ENCODE measurements around the gene GMIP.
"Not testable (repeated sequence)": the region's sequence is repeated elsewhere in the genome, so short reads cannot be mapped to it uniquely, and the experiment has no call there.

GMIP gene

DNA sequence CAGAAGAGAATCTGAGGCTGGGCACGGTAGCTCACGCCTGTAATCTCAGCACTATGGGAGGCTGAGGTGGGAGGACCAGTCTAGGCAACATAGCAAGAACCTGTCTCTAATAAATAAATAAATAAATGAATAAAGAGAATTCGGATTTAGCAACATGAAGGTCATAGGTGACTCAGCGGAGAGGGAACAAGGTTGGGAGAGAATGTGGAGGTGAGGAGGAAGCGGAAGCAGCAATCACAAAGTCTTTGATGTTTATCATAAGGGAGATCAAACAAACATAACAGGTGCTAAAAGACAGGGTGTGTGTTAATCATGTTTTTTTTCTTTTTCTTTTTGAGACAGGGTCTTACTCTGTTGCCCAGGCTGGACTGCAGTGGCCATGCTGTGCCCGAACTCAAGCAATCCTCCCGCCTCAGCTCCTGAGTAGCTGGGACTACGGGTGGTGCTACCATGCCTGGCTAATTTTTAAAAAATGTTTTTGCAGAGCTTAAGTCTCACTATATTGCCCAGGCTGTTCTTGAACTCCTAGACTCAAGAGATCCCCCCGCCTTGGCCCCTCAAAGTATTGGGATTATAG lies 41.2 kb downstream of the GMIP start:
- no peak for DNase-seq

DNA sequence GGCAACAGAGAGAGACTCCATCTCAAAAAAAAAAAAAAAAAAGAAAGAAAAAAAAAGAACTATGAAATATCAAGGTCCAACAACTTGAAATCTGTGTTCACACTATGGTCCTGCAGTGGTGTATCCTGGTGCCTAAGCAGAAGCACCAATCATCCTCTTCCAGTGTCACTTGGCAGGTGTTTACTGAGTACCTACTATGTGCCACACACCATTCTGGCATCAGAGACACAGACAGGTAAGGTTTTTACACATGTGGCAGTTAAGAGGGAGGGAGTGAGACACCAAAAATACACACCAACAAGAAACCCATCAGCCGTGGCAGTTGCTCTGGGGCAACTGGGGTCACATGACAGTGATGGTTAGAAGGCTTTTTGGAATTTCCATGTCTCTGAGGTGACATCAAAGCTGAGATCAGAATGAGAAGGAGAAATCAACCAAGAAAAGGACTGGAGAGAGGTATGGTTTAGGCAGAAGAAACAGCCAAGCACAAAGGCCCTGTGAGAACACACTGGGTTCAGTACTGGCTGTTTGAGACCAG lies 42.6 kb downstream of the GMIP start:
- no peak for DNase-seq

DNA sequence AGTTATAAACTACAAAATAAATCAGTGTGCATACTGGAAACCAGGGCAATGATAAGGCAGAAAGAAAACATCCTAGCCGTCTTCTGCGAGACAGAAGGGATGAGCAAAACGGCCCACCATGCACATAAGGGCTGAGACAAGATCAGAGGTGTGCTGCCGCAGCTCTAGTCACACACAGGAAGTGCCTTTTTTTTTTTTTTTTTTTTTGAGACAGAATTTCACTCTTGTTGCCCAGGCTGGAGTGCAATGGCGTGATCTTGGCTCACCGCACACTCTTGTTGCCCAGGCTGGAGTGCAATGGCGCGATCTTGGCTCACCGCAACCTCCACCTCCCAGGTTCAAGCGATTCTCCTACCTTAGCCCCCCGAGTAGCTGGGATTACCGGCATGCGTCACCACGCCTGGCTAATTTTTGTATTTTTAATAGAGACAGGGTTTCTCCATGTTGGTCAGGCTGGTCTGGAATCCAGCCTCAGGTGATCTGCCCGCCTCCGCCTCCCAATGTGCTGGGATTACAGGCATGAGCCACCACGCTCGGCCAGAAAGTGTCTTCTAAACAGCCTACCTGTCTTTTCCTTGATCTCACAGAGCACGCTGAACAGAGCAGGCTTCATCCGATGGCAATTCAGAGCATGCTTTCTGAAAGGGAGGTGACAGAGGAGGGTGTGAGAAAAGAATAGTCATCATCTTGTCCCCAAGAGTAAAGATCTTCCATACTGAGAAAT lies 44.6 kb downstream of the GMIP start:
- not testable (repeated sequence) for DNase-seq

DNA sequence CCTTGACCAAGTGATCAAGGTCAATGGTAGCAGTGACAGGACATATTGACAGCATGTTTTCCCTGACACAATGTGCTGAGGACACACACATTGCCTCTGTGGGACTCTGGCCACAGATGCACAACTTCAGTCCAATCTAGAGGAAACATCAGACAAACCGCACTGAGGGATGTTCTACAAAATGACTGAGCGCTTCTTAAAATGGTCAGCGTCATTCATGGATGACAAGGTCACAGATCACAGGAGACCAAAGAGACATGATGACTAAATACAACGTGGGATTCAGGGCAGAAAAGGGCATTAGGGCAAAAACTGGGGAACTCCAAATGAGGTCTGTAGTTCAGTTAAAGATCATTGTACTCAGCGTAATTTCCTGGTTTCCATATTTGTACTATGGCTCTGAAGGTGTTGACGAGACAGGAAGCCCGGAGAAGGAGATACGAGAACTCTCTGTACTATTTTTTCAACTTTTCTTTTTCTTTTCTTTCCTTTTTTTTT lies 45.6 kb downstream of the GMIP start:
- no peak for DNase-seq

DNA sequence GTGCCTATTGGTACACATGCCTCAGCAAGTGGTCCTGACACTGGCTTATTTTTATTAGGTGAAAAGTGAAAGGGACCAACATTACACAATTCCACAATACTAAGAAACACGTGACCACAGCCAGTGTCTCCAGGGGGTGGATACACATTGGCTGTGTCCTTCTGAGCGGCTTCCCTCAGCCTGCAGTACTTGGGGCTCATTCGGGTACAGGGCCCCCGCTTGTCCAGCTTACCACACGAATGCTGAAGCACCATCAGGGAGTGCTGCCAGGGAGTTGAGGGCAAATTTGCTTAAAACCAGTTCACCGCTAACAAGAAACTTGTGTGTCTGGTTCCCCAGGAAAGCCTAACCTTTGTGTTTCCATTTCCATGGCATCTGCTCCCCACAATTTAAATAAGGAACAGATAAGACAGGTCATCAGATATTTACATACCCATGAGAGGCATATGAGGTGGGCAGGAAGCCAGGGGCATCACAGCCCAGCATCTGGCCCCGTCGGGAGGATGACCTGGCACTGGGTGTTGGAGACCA lies 48.2 kb downstream of the GMIP start:
- no peak for DNase-seq

DNA sequence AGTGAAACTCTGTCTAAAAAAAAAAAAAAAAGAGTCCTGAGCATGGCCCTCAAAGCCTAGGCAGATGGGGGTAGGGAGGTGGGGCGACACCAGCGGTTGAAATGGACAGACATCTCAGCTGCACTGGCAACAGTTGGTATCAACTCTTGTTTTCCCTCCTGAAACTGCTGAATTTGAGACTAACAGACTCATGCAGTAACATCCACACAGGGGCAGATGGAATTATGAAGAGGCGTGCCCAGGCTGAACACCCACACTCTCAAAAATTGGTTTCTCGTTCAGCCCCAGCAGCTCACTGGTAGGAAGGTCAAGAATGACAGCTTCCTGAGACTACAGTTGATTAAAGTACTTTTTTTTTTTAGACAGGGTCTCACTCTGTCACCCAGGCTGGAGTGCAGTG lies 49.1 kb downstream of the GMIP start:
- no peak for DNase-seq

DNA sequence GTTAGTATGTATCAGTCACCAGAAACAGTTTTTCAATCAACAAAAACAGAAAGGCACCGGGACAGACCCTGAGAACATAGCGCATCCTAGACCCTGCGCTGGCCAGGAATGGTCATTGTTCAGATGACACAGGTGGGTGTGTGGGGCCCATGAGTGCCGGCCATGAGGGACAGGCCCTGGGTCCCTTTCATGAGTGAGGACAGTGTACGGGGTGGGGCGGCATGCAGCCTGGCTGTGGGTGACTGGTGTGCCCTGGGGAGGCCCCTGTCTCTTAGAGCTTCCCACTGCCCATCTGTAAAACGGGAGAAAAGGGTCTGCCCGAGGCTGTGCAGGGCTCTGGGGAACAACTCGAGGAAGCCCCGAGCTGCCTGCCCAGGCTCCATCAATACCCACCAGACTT lies 50.8 kb downstream of the GMIP start:
- no peak for DNase-seq

DNA sequence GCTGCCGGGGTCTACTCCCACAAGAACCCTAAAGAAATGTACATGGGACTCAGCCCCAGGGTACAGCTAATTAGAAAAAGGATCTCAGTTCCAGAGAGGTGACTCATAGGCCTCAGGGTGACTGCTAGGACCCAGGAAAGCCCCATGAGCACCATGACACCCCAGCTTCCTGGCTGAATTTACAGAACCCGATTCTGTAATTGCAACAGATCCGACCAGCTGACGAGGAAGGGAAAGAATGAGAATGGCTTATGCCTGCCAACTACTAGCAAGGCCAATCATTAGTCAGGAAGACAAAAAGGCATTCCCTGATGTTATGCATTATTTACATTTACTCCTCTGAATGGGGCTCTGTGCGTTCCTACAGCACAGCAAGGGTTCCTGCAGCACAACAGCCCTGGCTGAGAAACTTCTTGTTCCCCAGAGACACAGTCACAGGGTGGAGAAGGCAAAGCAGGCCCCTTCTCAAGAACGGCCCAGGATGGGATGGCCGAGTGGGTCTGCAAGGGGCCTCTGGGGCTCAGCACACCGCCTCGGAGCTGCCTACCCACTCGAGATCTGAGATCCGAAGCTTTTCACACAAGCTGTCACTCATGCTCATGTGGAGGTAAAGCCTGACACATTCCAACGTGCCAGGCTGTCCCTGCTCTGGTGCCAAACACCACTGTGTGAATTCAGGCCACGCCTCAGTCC lies 52.2 kb downstream of the GMIP start:
- no peak for DNase-seq

DNA sequence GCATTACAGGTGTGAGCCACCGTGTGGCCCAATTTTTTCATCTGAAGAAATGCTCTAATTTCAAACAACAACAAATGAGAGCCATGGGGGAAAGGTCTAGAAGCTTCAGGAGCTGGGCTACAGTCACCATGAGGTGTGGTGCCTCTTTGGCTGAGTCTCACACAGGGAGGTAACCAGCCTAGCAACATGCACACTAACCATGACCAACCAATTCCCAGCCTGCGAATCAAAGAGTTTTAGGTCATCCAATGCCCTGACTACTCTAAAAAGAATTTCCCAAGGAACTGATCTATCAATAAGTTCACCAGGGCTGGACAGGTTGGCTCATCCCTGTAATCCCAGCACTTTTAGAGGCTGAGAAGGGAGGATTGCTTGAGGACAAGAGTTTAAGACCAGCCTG lies 54.9 kb downstream of the GMIP start:
- DNase-seq: no peak

DNA sequence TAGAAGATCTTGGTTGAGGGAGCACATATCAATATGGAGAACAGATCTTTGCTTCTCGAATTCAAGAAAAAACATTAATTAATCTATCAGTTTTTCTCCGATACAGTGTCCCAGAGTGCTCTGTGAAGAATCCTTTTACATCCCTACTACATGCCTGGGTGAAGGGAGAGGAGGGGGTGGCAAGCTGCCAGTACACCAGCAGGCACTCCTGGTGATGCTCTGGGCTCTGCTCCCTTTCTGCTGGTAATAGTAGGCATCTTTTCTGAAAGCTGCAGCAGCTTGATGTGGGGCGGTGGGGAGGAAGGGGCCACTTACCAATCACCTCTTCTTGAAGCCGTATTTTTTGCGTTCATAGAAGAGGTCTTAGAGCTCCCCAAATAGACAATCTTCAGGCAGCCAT lies 55.7 kb downstream of the GMIP start:
- no peak for DNase-seq

DNA sequence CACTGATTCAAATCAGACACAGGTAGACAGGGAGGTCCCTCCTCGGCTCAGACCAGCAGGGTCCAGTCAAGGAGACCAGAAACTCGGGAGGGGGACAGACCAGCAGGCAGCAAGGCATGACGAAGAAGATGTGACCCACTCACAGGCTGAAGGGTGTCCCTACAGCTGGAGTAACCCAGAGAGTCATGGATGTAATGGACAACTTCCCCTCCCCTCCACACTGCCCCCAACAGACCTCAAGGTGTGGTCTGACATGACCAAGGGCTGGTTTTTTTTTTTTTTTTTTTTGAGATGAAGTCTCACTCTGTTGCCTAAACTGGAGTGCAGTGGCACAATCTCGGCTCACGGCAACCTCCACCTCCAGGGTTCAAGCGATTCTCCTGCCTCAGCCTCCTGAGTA lies 59.1 kb downstream of the GMIP start:
- no peak for DNase-seq

DNA sequence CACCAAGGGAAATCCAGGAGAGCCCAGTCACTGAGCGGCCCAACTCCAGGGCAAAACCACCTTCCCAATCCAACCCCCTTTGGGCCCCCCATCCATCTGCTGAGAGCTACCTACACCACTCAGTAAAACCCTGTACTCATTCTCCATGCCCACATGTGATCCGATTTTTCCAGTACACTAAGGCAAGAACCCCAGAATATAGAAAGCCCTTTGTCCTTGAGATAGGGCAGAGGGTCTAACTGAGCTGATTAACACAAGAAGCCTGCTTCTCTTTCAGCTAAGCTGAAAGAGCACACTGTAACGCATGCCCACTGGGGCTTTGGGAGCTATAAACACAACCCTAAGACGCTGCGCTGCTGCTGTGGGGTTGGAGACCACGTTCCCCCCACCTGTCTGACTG lies 61.0 kb downstream of the GMIP start:
- DNase-seq: no peak

DNA sequence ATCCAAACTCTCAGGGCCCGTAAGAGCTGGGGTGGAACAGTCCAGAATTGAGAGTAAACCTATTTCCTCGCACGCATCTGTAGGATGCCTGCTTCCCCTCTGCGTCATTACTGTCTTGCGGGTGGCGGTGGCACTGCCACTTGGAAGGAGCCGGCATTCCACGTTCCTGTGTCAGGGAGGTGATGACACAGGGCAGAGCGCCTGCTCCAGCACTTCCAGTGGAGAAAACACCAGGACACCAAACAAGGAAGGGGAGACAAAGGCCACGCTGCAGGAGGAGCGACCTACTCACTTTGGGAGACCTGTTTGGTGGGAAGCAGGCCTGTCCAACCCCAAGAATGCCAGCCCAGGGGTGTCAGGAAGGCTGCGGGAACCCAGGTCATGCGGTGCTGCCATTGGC lies 62.1 kb downstream of the GMIP start:
- no peak for DNase-seq

DNA sequence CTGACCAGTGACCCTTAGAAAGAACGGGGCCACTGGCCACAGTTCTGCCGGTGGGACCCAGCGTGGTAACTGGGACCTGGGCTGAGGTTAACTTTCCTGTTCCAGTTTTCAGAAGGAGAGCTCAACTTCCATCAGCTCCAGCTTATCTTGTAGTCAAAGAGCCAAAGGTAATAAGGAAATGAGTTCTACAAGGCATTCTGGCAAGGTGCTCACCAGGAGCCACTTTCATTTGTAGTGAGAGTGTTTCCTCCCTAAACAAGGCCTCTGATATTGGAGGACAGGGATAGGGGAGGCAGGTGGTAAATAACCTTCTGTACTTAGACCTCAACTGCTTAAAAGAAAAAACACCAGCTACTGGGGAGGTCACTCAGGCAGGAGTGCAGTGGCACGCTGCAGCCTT lies 63.0 kb downstream of the GMIP start:
- DNase-seq: no peak

DNA sequence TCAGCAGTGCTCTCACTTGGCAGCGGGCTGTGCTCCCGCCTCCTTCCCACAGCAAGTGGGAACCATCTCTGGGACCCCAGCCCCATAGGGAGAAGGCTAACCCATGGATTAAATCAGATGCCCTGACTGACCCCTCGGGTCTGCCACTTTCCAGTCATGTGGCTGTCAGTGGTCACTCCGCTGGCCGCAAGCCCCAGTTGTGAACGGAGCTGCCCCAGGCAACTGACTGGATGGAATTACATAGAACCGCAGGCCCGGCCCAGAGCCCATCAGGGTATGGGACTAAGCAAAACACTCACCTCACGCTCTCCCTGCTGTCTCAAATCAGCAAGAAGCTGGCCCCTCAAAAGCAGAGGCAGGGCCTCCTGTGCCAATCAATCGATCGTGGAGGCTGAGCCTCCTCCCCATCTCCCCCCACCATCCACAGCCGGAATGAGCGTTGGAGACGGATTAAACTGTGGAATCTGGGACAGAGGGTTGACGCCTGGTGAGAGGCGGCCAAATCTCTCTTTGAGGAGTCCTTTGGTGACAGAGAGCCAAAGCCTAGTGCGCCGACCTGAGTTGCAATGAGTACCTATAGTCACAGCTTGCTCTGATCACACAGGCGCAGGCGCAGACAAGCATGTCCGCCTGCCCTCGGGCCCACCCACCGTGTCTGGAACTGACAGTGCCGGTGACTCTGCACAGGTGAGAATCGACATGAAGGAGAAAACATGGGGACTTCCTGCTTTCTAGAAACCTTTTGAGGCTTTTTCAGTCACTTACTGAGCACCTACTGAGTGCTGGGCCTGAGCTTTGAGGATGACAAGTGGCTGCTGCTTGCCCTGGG lies 63.7 kb downstream of the GMIP start:
- no peak for DNase-seq

Data from SHP77 treated with DMSO at 0.1 percent for 48 hours (cell line).